NCI-H345 (cell line): ENCODE data around the gene TRPC5OS.

Experiments
- DNase-seq: peaks from one replicate; lab custom pipeline; 2025; lab: John Stamatoyannopoulos, UW

The TRPC5OS gene

DNA sequence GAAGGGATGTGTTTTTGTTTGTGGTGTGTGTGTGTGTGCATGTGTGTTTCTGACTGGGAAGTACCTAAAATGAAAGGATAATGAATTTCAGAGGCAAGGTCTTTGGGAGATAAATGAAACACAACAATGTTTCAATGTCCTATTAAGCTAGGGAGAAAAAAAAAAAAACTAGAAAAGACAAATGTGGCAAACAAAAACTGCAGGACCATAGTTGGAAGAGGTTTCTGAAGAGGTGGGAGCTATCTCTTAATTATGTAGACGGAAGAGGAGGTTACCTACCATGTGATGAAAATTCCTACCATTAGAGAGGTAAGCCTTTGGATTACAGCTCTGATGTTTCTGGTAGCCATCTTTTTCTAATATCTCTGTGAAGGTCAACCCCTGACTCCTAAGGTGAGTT, at the start of gene TRPC5OS:
TSS of gene TRPC5OS (plus strand) at position 301 of the 400 bp plus-strand sequence. CDS start 25,669 bp downstream, outside the sequence.
- DNase-seq: no peak

DNA sequence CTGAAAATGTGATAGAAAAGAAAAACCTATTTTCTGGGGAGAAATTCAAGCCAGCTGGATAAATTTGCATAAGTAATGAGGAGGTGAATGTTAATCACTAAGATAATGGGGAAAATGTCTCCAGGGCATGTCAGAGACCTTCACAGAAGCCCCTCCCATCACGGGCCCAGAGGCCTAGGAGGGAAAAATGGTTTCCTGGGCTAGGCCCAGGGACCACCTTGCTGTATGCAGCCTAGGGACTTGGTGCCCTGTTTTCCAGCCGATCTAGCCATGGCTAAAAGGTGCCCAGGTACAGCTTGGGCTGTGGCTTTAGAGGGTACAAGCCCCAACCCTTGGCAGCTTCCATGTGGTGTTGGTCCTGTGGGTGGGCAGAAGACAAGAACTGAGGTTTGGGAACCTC, 46.6 kb upstream of the TRPC5OS start:
- DNase-seq: no peak

DNA sequence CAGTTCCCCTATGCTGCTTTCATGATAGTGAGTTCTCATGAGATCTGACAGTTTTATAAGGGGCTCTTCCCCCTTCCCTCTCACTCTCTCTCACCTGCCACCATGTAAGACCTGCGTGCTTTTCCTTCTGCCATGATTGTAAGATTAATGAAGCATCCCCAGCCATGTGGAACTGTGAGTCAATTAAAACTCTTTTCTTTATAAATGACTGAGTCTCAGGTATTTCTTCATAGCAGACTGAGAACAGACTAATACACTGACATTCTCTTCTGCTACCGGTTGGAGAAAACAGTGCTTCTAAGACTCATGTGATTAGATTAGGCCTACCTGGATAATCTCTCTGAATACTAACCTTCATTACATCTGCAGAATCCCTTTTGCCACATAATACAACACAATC, 45.4 kb upstream of the TRPC5OS start:
- DNase-seq: no peak

DNA sequence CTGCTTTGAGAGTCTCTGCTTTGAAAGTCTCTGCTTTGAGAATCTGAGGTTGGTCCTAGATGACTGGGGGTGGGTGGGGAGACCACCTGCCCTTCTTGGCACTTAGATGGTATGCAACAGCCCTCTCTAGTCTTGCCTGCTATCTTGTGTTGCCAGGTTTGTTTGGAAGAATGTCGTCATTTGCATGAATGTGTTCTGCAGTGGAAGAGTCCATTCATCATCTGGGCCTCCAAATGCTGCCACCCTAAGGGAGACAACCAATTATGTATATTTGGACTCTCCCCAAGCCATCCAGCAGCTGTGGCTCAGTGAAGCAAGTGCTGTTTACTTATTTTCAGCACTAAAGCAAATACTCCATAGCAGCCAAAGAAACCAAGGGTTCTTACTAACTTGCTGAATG, 44.6 kb upstream of the TRPC5OS start:
- peak; percentile 38 for DNase-seq

DNA sequence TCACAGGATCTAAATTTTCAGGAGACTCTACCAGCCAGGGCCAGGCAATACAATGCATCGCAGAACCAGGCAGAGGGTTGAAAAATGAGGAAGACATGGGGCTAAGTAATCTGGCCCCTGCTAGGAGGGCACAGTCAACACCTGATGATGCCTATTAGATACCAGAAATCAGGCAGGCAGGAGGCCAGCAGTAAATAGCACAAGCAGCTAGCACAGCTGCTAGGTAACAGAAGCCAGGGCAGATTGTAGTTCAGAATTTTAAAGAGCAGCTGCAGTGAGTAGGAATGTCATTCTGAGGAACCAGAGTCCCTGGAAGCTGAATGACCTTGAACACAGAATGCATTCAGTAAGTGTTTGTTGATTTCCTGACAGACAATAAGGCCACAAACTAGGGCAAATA, 38.8 kb upstream of the TRPC5OS start:
- peak; percentile 5 for DNase-seq

DNA sequence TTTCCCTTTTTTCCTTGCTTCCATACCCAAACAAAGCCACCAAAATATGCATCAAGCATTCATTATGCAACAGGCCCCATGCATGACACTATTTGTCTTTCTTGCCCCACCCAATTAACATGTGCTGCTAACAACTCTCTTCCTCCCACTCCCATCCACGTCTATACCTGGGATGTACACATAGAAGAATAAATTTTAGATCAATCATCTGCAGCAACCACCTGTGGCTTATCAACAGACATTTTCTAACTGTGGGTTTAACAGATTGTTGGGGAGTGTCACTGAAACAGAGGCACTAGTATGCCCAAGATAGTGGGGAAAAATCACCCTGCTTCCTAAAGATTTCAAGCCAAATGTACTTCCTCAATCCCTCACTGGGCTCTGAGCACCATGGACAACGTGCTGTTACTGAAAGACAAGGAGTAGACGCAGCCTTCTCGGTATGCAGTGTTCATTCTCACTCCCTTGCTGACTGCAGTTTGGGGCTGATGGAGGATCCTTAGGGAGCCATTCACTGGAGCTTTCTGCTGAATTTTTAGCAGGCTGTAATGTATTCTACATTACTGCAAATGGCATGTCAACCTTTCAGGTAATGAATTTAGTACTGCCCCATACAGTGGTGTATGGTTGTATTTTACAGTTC, 28.4 kb upstream of the TRPC5OS start:
- no peak for DNase-seq

DNA sequence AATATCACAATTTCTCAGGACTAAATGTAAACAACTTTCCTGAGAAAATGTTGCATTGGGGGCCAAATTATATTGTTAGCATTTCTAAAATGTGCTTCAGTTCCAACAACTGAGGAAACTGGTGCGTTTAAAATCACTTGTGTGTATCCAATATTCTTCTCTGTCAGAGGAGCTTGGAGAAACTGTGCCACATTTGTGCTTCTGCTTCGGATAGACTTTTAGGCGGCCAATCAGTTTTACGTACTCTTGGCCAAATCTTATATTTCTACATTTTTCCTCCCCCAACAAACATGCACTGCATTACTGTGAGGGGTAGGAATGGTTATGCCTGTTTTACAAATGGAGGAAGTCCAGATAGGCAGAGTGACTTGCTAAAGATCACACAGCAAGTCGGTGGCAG, 27.4 kb upstream of the TRPC5OS start:
- no peak for DNase-seq

DNA sequence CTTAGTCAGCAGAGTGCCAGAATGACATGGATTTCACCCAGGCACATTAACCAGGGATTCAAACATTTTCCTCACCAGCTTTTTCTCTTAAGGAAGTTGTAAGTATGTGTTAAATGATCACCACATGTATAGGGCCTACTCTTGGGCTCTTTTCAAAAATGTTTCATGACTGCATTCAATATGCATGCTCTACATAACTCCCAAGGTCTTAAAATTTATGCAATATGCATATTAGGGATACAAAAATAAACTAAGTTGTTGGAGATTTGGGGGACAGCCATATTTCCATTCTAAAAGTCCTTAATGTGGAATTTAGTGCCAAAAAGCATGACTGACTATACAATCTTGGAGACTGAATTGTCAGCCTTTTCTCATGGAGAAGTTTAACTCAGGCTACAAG, 25.0 kb upstream of the TRPC5OS start:
- DNase-seq: no peak

DNA sequence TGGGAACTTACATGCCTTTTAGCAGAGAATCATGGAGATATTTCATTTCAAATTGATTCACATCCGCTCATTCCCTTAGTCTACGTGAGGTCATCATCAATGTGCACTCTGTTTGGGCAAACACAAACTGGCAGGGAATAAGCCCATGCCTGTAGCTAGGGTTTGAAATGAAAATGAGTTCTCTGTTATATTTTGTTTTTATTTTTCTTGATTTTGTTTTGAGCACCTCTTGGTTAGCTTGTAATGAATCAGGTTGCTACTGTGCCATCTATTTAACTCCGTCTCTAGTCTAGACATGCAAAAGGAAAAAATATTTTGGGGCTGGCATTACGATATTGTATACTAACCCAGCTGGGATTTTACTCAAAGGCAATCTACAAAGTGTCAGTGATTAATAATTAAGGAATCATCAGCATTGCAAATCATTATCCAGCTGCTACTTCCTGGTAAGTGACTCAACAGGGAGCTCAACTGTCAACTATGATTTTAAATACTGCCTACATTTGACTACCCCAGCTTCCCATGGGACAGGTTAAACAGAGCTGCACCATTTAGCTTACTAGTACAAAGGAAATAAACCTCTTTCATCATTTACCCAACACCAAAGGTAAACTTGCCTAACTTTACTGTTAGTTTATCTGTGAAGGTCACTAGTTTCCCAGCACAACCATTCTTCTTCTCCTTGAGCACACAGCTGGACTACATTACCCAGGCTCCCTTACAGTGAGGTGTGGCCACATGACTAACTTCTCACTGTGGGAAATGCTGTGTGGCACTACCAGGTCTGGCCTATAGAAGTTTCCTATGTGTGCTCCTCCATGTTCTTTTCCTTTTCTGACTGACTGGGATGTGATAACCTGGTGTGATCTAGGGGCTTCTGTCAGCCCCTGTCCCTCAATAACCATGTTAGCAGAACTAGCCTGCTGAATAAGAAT, 21.2 kb upstream of the TRPC5OS start:
- DNase-seq: no peak

DNA sequence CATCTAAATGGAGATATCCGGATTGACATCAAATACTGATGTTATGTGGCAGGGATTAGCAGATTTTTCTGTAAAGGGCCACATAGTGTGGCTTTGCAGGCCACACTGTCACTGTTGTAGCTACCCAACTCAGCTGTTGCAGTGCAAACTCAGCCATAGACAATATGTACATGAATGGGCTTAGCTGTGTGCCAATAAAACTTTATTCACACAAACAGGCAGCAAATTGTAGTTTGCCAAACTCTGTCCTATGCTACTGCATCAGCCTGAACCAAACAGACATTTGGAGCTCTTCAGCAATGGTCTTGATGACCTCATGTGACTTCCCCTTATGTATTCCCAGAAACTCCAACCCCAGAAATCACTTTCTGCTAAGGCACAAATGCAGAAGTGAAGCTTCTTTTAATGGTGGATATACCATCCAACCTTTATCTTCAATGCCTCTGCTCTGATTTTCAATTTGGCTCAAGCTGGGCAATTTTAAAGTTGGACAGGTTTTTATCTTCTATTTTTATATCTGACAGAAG, 18.4 kb upstream of the TRPC5OS start:
- no peak for DNase-seq

DNA sequence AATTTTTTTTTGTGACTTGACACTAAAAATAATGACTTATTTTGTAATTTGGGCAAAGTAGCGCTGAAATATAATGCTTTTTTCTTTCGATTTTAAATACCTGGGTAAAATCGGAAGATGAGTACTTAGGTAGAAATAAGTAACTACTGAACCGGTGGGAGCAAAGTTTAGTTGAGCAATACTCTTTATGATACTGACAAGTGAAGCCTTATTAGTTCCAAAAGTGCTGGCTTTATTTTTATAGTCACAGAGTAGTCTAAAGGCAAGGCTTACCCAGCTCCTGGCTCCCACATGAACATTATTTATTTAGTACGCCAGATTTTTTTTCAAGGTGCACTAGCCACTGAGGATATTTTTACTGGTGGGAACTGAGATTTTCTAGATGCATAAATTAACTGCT, 14.4 kb upstream of the TRPC5OS start:
- DNase-seq: no peak

DNA sequence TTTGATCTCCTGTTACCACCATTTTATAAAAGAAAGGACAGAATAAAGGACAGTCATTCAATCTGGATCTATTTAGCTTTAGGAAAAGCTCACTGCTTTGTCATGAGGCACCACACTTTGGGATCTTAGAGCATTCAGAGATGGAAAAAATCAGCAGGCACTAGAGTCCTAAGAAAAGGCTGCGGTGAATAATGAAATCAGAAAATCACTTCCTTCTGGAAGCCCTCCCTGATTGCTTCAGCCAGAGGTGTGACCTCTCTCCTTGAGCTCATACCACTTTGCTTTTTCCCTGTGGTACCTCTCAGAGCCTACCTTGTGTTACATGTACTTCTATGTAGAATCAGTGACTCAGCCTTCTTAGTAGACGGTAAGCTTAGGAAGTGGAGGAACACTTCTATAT, 8.7 kb upstream of the TRPC5OS start:
- no peak for DNase-seq

DNA sequence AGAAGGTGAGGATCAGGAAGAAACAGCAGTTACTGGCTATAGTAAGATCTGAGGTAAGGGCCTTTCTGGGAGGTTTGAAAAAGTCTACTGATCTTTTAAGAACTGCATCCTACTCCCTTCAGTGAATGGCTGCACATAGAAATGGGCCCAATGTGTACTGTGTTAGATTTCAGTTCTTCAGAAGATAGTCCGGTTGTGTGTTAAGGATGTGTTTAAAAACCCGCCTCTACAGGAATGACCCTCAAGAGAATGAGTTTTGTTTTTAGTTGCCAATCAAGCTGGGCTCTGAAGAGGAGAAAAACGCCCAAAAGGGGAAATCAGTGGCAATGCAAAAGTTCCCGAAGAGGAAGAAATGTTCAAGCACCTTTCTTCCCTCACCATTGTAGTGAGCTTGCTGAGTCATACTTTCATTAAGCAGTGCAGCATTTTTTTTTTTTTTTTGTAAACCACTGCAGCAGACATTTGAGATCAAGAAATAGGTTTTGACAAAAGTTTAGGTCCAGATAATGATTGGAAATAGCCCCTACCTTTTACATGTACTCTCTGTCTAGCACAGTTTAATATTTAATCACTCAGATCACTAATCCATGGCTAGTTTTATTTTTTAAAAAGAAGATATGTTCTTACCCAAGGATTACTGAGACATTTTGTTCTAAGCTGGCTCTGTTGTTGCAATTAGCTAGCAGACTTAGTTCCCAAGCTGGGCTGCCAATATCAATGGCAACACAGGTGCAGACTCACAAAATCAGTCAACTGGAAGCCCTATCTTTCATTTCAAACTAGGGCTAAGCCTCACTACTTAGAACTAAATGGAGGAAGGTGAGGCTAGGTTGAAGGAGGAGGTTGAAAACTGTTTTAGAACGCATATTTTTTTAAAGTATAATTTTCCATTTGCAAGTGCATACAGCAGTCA, 7.0 kb upstream of the TRPC5OS start:
- DNase-seq: no peak

DNA sequence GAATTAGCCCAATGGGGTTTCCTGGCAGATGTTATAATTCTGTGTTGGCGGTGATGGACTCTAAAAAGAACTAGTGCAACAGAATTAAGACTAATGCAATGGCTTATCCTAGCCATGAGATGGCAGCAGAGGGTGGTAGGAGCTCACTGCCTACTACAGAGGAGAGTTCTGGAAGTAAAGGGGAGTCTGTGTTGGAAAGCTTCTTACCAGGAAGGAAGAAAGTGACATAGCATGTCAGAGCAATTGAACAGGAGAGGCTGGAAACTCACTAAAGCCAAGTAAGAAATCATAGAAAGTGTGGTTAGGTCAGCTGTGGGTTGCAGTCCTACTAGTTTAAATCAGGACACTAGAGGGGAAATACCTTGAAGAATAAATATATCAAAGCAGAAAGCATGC, 6.3 kb upstream of the TRPC5OS start:
- peak; percentile 24 for DNase-seq

DNA sequence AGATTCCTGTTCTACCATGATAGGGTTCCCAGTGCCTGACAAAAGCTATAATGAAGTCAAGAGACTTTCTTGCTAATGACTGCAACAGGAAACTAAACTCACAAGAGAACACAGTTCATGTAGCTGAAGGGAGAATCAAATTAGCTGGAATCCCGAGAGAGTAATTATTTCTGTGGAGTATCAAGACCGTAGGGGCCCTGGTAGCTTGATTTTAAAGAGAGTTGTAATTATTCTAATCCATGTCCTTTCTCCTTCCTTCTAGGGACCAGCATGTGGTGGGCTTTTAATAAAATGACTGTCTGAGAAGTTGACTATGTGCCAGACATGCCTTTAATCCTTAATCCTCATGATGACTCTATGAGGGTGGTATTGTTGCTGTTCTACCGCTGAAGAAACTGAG, 1.7 kb upstream of the TRPC5OS start:
- DNase-seq: no peak

DNA sequence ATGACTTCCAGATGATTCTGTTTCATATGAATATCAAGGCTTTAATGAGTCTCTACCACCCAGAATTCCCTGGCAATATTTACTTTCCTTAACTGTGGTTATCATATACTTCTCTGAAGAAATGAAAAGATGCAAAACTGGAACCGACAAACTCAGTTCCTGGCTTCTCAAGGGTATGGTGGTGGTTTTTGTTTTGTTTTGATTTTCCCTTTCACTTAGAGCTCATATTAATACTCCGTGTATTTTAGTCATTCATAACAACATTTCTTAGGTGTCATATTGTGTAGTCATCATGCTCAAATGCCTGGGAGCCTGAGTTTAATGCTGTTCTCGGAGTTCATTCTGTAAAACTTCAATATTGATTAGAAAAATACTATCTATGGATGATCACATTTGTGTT, 665 bp downstream of the TRPC5OS start:
- no peak for DNase-seq

DNA sequence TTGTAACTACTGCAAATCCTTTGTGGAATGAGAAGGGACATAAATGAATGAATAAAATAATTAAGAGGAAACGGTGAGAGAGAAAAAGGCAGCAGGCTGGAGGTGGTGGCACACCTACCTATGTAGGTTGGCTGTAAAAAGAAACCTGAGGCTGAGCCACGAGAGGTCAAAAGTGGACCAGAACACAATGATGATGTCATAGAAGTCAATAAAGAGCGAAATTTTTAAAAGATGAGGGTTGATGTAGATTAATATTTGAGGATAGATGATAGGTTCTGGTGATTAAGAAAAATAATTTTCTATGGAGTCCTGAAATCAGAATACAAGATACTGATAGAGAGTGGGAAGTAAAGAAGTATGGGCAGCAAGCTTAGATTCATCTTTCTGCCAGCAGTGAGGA, 1.7 kb downstream of the TRPC5OS start:
- DNase-seq: no peak

DNA sequence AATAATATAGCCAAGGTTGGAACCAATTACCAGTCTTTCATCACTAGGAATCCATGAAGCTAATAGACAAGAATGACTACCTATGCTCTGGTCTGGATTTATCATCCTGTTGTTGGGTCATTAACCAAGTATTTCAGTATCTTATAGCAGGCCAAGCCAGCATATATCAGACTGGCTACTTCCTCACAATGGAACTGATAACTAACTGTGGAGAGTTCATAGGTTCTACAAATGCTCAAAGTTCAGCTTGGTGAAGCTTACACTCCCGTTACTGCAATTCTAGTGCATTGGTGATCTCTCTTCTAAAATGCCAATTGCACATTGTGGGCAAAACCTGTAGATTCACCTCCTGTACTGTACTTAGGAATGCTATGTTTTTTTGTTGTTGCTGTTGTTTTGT, 4.8 kb downstream of the TRPC5OS start:
- no peak for DNase-seq

DNA sequence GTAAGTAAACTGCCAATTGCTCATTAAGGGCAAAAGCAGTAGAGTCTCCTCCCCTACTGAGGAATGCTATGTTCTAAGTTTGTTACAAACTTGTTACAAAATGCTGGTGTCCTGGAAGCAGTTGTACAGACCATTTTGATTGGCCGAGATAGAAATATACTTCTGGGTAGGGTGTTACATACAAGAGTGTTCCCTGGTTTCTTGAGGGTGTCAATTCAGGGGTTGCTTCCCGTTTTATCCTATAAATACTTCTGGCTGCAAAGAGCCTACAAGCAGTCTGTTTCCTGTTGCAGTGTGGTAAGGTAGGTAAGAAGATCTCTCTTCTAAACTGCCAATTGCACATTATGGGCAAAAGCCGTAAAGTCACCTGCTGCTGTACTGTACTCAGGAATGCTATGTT, 5.7 kb downstream of the TRPC5OS start:
- DNase-seq: no peak

DNA sequence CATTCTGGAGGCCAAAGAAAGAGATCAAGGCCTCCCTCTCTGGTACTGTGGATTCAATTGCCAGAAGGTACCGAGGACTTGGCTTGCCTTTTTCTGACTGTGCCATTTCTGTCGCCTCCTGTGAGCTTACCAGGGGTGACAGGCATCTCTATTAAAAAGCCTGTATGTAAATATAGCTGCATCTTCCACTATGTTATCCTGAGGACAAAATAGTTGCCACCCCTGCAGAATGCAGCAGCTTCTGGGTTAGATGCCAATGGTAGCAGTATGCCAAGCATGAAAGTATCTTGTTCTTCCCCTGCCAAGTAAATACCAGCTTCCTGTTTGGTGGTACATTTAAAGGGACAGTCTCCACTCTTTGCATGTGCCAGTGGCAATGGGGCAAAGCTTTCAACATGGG, 10.7 kb downstream of the TRPC5OS start:
- DNase-seq: no peak

DNA sequence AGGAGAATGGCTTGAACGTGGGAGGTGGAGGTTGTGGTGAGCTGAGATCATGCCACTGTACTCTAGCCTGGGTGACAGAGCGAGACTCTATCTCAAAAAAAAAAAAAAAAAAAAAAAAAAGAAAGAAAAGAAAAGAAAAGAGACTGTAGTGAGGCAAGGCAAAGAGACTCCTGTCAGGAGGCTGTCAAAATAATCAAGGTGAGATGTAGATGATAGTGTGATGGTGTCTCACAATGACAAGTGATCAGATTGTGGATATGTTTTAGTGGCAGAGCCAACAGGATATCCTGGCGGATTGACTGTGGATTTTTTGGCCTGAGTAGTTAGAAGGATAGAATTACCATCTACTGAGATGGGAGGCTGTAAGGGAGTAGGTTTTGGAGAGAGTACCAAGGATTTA, 12.6 kb downstream of the TRPC5OS start:
- no peak for DNase-seq

DNA sequence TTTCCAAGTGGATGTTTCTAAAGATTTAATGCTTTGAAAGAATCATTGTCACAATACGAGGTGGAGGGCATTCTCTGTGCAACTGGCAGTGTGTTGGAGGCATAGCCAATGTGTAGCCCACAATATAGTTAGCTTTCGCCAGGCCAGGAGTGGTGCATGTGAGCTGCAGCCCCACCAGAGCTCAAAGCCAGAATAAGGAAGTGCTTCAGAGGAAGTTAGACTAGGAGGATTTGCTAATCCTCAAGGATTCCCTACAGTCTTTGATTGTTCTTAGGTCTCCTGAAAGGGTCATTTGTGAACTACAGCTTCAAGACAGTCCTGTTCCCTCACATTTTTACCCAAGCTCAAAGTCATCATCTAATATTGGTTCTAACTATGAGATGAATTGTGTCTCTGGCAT, 16.4 kb downstream of the TRPC5OS start:
- DNase-seq: no peak
